HG03196 (cell line): ENCODE measurements around the gene MIEF1.

Source experiments
- ATAC-seq: cut with Tn5 transposase; IDR thresholded peaks from one replicate; pipeline ENCODE4 v1.9.1; 2021; ENCODE audit not compliant: unreplicated experiment

The MIEF1 gene

GRCh38 chr22:39470451-39471291 is 31.4 kb upstream of the MIEF1 start:
- ATAC-seq: no peak

DNA sequence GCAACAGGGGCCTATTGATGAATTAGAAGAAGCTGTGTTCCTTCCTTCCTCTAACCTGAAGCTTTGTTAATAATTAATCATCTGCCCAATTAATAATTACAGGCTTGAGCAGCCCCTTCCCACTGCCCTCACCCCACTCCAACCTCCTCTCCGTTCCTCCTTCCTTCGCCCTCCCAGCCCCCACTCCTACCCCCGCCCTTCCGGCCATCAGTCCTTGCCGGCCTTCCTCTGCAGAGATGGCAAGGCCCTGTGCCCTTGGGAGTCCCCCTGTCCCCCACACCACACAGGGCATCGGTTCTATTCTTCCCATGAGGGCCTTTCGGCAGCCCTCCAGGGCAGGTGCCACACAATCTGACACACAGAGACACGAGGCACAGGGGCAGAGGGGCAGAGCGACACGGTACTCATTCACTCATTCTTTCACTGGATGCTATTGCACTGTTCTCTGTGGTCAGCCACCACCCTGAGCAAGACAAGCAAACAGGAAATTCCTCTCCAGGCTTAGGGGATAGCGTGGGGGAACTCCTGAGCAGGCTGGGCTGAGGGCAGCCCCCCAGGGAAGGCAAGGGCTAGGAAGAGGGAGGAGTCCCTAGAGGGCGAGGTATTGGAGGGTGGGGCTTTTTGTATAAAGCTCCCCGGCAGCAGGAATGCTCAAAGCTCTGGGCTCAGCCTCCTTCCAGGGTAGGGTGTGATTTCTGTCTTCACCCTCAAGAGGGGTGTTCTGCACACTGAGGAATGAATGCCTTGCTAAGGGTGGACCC is 30.5 kb upstream of the MIEF1 start:
- peak; percentile 45 for ATAC-seq

- ATAC-seq: no peak
Observed at GRCh38 chr22:39472570-39473556, 29.2 kb upstream of the MIEF1 start.

DNA sequence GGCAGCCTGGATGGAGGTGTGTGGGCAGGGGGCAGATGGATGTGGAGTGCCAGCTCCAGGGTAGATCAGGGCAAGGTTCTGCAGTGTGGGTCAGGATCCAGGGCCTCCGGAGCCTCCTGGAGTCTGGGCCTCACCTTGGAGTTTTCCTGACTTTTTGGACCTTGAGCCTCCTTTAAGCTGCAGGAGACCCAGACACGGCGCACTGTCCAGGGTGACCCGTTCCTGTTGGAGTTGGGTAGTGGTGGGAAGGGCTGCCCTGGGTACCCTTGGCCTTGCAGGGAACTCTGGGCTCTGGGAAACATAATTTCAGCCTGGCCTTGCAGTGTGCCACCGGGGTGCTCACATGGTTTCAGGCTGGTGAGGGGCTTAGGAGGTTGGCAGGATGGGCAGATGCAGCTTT is 28.2 kb upstream of the MIEF1 start:
- ATAC-seq: no peak

DNA sequence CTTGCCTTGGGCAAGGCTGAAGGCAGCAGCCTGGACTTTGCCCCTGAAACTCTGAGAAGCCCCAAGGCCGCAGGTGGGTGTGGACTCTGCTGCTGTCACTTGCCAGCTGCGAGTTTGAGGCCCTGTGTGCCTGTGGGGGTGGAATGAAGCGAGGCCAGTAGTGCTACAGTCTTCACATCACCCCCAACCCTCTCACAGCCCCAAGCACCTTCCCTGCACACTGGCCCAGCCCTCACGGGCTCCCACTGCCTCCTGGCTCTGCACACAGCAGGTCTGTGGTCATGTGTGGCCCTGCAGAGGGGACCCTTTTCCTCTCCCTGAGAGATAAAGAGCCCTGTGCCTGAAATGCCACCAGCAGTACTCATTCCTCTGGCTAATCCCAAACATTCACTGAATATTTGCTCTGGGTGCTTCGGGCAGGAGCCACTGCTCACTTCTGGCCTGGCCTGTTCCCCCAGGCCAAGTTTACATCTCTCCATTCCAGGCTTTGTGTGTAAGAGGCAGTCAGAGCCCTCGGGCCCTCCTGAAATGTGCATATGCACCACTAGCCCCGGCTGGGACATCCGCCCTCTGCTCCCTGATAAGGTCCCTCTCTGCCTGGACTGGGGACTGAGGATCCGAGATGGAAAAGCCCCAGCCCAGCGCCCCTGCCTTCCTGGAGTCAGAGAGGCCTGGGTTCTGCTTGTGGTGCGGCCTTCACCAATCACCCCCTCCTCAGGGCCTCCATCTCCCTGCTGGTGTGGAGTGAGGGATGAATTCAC is 27.6 kb upstream of the MIEF1 start:
- ATAC-seq: no peak

- ATAC-seq: no peak
Observed at GRCh38 chr22:39475337-39475736, 26.8 kb upstream of the MIEF1 start.

- no peak for ATAC-seq
Observed at GRCh38 chr22:39475902-39476301, 26.2 kb upstream of the MIEF1 start.

- ATAC-seq: no peak
Observed at GRCh38 chr22:39476664-39477063, 25.4 kb upstream of the MIEF1 start.

DNA sequence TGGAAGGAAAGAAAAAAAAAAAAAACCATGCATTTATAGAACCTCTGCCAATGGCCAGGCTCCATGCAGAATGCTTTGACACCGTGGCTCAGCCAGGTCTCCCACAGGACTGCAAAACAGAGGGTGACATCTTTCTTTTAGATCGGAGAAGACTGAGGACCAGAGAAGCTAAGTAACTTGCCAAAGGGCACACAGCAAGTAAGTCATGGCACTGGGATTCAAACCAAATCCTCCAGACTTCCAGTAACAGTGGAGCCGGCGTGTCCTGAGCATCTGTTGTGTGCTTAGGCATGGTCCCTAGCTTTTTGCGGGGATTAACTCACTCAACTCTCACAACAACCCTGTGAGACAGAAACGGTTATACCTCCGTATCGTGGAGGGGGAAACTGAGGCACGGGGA is 24.5 kb upstream of the MIEF1 start:
- ATAC-seq: no peak

GRCh38 chr22:39478441-39478850 is 23.6 kb upstream of the MIEF1 start:
- no peak for ATAC-seq

DNA sequence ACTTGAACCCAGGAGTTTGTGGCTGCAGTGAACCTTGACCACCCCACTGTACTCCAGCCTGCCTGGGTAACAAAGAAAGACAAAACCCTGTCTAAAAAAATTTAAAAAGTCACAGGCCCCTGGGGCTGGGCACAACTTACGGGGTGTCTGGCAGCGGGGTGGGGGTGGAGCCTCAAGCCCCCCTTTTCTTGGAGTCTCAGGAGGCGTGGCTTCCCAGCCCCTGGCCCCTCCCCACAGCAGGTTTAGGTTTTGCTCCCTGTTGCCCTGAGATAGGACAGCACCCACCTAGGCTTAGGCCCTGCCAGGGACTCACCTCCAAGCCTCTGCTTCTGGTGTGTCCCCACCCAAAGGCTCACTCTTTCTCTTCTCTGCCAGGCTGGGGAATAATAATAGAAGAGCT is 22.8 kb upstream of the MIEF1 start:
- ATAC-seq: no peak

GRCh38 chr22:39480557-39480956 is 21.5 kb upstream of the MIEF1 start:
- no peak for ATAC-seq

- no peak for ATAC-seq
Observed at GRCh38 chr22:39481054-39481453, 21.0 kb upstream of the MIEF1 start.

GRCh38 chr22:39481595-39481994 is 20.5 kb upstream of the MIEF1 start:
- no peak for ATAC-seq

DNA sequence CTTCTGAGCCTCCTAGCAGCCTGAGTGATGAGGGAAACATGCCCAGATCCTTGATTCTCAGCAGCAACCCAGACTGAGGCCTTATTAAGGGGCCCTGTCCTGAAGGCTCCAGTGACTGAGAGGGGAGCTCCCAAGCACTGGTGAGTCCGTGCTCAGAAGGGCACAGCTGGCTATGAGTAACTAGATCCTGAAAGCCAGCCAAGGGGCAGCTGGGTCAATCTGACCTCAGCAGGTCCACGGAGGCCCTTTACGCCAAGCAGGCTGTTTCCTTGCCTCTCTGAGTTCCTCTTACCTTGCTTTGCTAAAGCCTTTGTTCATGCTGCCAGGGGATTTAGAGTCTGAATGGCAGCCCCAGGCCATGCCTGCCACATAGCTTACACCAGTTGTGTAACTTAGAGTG is 19.3 kb upstream of the MIEF1 start:
- ATAC-seq: no peak

GRCh38 chr22:39486951-39487825 is 14.9 kb upstream of the MIEF1 start:
- no peak for ATAC-seq

DNA sequence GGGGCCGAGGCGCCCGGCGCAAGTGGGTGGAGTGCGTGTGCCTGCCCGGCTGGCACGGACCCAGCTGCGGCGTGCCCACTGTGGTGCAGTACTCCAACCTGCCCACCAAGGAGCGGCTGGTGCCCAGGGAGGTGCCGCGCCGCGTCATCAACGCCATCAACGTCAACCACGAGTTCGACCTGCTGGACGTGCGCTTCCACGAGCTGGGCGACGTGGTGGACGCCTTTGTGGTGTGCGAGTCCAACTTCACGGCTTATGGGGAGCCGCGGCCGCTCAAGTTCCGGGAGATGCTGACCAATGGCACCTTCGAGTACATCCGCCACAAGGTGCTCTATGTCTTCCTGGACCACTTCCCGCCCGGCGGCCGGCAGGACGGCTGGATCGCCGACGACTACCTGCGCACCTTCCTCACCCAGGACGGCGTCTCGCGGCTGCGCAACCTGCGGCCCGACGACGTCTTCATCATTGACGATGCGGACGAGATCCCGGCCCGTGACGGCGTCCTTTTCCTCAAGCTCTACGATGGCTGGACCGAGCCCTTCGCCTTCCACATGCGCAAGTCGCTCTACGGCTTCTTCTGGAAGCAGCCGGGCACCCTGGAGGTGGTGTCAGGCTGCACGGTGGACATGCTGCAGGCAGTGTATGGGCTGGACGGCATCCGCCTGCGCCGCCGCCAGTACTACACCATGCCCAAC is 14.1 kb upstream of the MIEF1 start:
- no peak for ATAC-seq

- ATAC-seq: no peak
Observed at GRCh38 chr22:39488563-39489083, 13.5 kb upstream of the MIEF1 start.
